HS-27A (cell line): ENCODE measurements around the gene PTGFRN.
"Not testable (repeated sequence)": the region's sequence is repeated elsewhere in the genome, so short reads cannot be mapped to it uniquely, and the experiment has no call there.

Source experiments
- DNase-seq: peaks from one replicate; pipeline ENCODE4 v3.0.0-alpha.2; 2012; ENCODE audit warnings: low read depth, missing footprints

Gene PTGFRN

DNA sequence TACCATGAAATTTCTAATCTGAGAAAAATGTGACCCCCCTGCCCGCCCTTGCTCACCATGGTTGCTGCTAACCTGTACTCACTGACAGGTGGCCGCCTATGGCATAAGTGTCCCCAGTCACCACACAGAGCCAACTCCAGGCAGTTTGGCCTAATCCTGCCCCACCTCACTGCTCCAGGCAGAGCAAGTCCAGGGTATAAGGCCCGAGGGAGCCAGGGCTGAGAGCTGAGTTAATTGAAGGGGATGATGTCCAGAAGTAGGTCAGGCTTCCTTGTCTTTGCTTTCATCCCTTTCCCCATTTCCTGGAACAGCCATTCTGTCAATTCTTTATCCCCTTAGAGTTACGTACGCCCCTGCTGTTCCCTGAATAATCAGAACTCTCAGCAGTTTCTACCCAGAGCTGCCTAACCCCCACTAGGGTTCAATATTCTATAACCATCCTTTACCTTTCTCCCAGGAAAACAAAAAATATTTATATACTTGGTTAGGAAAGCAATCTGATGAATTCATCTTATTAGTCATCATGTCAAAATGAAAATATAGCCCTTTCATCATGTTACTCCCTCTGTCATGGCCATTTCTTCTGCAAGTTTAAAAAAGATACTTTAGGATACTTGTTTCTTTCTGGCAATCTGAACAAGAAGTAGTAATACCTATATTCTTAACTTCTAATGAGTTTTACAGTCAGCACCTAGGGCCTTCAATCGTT is 62.4 kb downstream of the PTGFRN start:
- no peak for DNase-seq

DNA sequence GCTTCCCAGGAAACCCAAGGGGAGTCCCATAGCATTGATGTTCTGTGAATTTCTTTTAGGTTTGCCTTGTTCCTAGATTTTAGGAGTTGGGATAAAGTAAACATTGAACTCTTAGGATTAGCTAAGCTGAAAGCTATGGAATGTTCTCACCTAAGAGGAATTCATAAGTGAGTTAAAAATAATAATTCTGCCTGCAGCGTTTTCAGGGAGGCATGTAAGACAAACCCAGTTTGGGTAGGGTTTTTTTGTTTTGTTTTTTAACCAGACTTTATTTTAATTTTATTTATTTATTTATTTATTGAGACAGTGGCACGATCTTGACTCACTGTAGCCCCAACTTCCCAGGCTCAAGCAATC is 62.9 kb downstream of the PTGFRN start:
- DNase-seq, result no peak

- DNase-seq, result not testable (repeated sequence)
These were observed 70.6 kb downstream of the PTGFRN start for GRCh38 chr1:116980309-116980708.

GRCh38 chr1:116981521-116982037 is 71.9 kb downstream of the PTGFRN start:
- no peak for DNase-seq

DNA sequence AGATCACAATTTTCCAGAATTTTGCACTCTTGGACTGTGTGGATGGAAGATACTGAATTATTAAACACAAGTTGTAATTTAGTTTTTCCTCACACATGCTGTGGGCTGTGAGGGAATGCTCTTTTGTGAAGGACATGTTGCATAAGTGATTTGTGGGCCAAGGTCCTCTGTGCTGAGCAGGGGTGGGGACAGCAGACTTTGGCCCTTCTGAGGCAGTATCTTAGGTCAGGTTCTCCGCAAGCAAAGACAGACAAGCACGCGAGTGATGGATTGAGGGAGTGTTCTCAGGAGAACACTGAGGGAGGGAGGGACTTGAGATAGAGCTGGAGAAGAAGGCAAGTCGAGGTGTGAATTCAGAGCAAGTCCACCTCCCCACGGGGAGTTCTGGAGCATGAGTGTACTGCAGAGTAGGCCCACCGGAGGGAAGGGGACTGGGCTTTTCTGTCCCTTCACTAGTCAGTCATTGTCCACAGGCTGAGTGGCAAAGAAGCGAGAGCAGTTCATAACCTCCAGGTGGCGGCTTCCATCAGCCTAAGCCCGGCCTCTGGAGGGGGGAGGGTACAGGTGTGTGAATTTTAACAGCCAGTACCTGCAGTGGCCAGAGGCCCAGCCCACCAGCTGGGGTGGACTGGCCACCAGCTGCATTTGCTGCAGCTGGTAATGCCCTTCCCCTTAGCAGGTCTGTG is 72.7 kb downstream of the PTGFRN start:
- no peak for DNase-seq

- no peak for DNase-seq
These were observed 73.4 kb downstream of the PTGFRN start for GRCh38 chr1:116983112-116983511.

- DNase-seq, result no peak
These were observed 74.0 kb downstream of the PTGFRN start for GRCh38 chr1:116983678-116984077.

DNA sequence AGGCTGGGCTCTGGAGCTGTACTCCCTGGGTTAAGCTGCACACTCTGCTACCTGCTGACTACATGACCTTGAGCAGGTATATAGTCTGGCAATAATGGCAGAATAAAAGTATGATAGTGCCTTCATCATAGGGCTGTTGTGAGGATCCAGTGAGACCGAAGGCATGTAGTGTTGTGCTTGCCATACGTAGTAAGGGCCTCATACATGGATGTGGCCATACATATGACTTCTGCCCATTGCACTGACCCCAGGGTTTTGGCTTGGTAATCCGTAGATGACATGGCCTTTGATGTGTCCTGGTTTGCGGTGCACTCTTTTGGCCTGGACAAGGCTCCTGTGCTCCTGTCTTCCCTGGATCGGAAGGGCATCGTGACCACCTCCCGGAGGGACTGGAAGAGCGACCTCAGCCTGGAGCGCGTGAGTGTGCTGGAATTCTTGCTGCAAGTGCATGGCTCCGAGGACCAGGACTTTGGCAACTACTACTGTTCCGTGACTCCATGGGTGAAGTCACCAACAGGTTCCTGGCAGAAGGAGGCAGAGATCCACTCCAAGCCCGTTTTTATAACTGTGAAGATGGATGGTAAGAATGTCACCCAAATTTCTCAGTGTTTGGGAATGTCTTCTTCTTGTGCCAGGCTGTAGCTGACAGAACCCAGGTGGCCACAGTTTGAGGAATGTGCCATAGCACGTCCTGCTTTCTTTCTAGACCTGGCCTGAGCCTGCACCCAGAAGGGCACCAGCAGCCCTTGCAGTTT is 74.9 kb downstream of the PTGFRN start:
- DNase-seq, result no peak

DNA sequence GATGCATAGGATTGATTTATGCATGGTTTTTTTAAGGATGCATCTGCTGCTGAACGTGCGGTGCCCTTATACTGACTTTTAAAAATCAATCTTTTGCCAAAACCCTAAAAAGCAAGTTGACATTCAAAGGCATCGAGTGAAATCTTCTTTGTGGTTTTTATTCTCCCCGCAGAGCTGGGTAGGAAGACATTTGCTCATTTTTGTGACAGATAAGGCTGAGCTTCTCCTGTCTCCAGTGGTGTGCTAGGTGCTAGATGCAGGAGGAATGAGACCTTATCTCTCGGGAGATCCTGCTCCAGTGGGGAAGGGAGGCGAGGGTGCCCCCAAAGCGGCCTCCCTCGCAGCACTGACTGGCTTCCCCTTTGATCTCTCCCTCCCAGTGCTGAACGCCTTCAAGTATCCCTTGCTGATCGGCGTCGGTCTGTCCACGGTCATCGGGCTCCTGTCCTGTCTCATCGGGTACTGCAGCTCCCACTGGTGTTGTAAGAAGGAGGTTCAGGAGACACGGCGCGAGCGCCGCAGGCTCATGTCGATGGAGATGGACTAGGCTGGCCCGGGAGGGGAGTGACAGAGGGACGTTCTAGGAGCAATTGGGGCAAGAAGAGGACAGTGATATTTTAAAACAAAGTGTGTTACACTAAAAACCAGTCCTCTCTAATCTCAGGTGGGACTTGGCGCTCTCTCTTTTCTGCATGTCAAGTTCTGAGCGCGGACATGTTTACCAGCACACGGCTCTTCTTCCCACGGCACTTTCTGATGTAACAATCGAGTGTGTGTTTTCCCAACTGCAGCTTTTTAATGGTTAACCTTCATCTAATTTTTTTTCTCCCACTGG is 76.9 kb downstream of the PTGFRN start:
- no peak for DNase-seq

GRCh38 chr1:116987256-116987555 is 77.5 kb downstream of the PTGFRN start:
- no peak for DNase-seq

DNA sequence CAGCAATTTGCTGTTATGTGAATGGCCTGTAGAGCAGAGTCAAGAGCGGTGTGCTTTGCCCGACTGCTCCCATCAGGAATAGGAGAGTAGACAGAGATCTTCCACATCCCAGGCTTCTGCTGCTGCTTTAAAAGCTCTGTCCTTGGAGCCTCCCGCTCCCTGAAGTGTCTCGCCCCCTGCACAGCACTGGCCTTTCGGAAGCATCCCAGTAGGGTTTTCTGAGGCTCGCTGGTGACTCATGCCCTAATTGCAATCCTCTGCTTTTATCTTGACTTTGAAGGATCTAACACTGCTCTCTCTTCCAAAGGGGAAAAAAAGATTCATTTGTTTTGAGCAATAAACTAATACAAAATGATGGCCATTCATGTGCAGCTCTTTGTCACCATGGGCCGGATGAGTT is 78.5 kb downstream of the PTGFRN start:
- no peak for DNase-seq

- DNase-seq, result no peak
These were observed 79.2 kb downstream of the PTGFRN start for GRCh38 chr1:116988908-116989307.

DNA sequence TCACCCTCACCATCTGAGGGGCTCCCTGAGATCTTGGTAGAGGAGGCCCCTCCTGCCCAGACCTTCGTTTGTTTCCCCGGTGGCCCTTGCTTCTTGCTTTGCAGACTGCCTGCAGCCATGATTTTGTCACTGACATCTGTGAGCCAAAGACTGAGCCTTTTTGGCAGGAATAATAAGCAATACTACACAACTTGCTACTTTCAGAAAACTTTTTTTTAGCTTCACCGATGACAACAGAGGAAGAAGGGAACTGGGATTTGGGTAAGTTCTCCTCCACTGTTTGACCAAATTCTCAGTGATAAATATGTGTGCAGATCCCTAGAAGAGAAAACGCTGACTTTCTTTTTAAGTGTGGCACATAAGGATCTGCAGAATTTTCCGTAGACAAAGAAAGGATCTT is 80.1 kb downstream of the PTGFRN start:
- no peak for DNase-seq

DNA sequence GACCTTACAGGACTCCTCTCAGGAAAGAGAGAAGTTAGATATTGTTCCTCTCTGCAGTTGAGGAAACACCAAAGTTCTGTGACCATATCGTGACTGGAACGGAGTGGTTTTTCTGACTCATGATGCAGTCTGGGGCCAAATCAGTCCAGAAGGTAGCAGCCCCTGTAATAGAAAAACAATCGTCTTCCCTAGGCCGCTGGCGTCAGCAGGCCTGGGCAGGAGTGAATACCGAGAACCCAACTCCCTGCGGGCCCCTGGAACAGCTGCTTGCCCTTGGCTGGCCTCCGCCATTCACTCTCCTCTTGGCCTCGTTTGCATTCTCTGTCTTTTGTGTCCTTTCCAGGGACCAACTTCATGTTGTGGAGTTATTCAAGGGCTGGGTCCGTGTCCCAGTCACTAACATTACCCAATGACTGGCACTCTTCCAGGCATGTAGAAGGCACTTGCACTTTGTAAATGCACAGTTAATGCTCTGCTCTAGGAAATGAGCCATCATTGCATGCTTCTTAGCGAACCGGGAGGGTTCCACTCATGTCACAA is 81.0 kb downstream of the PTGFRN start:
- DNase-seq, result peak; percentile 9

DNA sequence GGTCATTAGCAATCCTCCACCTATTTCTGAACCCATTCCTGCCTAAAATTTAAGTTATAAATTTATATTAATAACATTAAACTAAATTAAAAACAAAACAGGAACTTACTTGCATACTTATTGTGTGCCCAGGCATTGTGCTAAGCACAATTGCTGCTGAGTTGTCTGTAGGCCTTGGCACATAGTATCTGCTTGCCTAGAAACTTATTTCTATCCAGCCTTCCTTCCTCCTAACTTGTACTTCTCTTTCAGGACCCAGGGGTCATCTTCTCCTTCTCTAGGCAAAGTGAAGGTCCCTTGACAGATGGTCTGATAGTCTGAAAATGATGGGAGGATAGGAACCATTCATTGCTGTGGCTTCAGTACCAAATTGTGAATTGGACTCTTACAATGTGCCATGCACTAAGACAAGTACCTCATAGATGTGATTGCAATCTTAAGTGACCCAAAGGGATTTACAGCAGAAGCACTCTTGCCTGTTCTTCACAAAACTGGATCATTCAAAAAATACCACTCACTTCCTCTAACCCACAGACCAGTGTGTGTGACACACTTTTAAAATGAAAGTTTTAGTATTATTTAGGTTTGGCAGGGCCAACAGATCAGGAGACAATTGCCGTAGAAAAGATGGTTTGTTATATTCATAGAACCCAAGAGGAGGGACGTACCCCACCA is 81.6 kb downstream of the PTGFRN start:
- DNase-seq, result no peak

DNA sequence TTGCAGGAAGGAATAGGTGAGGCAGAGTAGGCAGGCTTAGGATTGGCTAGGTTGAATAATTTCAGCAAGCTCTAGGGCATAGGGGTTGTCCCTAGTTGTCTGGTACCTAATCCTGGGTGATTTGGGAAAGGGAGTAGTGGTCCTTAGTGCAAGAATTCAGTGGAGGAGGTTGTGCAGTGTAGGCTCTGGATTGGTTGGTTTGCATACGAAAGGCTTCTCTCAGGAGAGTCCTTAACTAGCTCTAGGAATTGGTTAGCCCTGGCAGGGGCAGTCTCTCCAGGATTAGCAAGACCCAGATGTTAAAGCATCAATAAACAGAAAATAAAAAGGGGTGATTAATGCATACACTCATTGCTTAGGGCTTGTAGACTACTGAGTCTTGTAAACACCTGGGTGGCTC is 82.2 kb downstream of the PTGFRN start:
- no peak for DNase-seq

GRCh38 chr1:116993286-116993685 is 83.6 kb downstream of the PTGFRN start:
- no peak for DNase-seq

DNA sequence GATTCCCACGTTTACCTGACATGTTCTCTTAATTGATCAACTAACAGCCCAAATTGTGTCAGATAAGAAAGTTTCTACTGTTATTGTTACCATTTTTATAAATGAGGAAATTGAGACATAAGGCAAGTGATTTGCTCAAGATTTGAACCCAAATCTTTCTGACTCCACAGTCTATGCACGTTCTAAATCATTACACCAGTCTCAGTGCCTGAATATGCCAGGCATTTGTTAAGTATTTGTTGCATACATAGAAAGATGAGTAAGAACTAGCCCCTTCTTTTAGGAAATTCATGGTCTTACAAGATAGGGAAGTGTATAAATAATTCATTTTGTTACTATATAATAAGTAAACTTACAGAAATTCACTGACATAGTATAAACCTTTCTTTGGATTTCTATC is 84.7 kb downstream of the PTGFRN start:
- no peak for DNase-seq

DNA sequence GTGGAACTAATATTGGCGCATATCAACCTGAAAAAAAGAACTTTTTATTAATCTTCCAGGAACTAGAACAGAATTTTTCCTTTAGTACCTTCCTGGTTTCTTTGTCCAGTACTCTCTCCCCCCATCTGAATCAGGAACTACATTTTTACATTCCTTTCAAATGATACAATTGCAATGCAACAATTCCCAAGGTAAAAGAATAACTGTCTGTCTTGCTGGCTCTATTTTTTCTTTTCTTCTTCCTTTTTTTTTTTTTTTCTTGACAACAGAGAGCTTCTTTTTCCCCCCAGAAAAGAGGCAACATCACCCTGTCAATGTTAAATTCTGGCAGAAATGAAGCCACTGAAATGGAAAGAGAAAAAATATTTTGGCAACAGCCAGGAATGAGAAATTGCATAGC is 87.3 kb downstream of the PTGFRN start:
- DNase-seq, result no peak

DNA sequence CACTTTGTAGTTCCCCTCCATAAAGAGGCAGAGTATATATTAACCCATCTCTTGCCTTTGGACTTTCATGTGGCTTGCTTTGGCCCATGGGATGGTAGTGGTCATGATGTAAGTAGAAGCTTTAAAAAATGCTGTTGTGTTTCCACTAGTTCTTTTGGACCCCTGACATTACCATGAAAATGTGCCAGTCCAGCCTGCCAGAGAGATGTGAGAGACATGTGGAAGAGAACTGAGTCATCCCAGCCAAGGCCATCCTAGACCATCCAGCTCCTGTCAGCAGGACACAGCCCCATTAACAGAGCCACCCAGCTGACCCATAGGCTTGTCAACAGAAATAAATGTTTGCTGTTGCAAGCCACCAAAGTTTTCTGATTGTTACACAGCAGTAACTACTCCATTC is 87.9 kb downstream of the PTGFRN start:
- no peak for DNase-seq

GRCh38 chr1:116999596-116999995 is 89.9 kb downstream of the PTGFRN start:
- DNase-seq, result no peak
